Astrocyte (in vitro differentiated cells and primary cell): Measurements from ENCODE around the gene ANKRD62. TPM values are rescaled to one million over a fixed set of nuclear protein-coding genes. Genes with fewer than 3 reads are reported as not detected.

Experiments
- total RNA-seq: library from RNA; stranded (reverse); gene quantifications from 2 replicates; pipeline ENCODE4 v1.2.1, GENCODE V29; 2021

Gene ANKRD62
- total RNA-seq, 1 donor from 2014 or later = not detected

Other genes starting within 250 kb of the ANKRD62 start
- gene CHMP1B, start 242.4 kb upstream of the ANKRD62 start, total RNA-seq = 45.0 and 49.7 TPM in 2 replicates
- 22.8 and 29.4 TPM in 2 replicates for gene MPPE1, start 185.5 kb upstream of the ANKRD62 start, total RNA-seq
- 4.1 and 4.8 TPM in 2 replicates for gene IMPA2, start 112.3 kb upstream of the ANKRD62 start, total RNA-seq
- 0.43 TPM in 1 of 2 replicates, not detected in the other for gene CIDEA, start 160.5 kb downstream of the ANKRD62 start, total RNA-seq
- gene TUBB6, start 214.4 kb downstream of the ANKRD62 start, total RNA-seq = 485 and 528 TPM in 2 replicates